ENCODE data around the gene S1PR2.
"Not testable (repeated sequence)": the region's sequence is repeated elsewhere in the genome, so short reads cannot be mapped to it uniquely, and the experiment has no call there.

The S1PR2 gene

GRCh38 chr19:10222201-10222890 lies 8.8 kb downstream of the S1PR2 start:
- DNase-seq: no peak

DNA sequence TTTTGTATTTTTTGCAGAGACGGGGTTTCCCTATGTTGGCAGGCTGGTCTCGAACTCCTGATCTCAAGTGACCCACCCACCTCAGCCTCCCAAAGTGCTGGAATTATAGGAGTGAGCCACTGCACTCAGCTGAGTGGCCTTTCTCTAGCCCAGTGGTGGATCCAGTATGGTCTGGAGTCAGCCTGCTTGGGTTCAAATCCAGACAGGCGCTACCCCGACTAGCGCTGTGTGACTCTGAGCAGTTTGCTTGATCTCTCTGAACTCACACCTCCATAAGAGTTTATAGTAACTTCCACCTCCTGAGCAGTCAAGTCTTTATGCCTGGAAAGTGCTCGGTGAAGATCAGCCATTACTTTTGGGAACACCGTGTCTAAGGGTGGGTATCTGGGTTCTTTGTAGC lies 10.4 kb downstream of the S1PR2 start:
- no peak for DNase-seq

- DNase-seq: no peak
Observed at GRCh38 chr19:10219678-10220077, 11.5 kb downstream of the S1PR2 start.

- DNase-seq: no peak
Observed at GRCh38 chr19:10217085-10217484, 14.0 kb downstream of the S1PR2 start.

GRCh38 chr19:10214784-10215183 lies 16.3 kb downstream of the S1PR2 start:
- no peak for DNase-seq

- DNase-seq: no peak
Observed at GRCh38 chr19:10211691-10212090, 19.4 kb downstream of the S1PR2 start.

GRCh38 chr19:10211061-10211460 lies 20.1 kb downstream of the S1PR2 start:
- DNase-seq: no peak

DNA sequence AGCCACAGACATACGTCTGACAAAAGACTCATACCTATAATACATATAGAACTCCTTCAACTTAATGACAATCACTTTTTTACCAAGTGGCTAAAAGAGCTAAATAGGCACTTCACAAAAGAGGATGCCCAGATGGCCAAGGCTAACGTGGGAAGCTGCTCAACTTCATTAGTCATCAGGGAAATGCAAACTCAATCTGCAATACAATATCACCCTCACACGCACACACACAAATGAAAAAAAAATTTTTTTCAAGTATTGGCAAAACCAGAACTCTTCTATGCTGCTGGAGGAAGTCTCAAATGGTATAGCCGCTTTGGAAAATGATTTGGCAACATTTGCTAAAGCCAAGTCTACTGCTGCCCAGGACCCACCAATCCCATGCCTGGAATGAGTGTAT lies 21.8 kb downstream of the S1PR2 start:
- DNase-seq: no peak

DNA sequence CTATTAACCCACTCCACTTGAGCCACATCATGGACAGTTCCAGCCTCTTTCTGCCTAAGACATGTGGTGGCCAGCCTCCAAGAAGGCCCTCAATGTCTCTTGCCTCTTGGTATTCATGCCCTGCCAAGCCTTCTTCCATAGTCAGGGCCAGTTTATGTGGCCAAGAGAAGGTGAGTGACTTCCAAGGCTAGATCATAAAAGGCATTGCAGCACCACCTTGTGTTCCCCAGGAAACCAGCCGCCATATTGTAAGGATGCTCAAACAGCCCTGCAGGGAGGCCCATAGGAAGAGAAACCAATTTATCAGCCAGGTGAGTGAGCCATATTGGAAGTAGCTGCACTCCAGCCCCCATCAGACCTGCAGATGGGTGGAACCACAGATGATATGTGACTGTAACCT lies 24.1 kb downstream of the S1PR2 start:
- DNase-seq: no peak

GRCh38 chr19:10206226-10206885 lies 24.8 kb downstream of the S1PR2 start:
- DNase-seq: no peak

DNA sequence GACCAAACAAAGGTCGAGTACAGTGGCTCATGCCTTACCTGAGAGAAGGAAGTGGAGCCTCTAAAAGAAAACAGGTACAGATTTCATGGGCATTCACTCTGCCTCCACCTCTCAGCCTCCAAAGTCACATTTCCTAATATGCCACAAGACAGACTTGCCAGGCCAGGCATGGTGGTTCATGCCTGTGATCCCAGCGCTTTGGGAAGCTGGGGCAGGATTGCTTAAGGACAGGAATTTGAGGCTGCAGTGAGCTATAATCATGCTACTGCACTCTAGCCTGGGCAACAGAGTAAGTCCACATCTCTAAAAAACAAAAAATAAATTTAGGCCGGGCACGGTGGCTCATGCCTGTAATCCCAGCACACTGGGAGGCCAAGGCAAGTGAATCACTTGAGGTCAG lies 25.5 kb downstream of the S1PR2 start:
- no peak for DNase-seq

GRCh38 chr19:10203686-10204085 lies 27.4 kb downstream of the S1PR2 start:
- no peak for DNase-seq

DNA sequence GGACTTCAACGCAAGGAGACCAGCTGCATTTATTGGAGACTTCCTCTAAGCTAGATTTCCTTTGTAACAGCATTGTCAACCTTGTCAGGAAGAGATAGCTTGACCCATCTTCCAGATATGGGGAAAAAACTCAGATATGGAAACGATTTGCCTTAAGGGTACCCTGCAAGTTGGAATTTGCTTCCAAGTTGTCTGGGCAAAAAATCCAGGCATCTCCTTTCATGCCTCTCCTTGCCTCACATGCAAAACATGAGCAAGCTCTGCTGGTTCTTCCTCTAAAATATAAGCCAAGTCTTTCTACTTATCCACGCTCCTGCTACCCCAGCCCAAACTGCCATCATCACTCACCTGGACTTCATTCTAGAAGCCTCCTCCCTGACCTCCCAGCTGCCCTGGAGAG lies 30.0 kb downstream of the S1PR2 start:
- no peak for DNase-seq

GRCh38 chr19:10200101-10200500 lies 31.0 kb downstream of the S1PR2 start:
- not testable (repeated sequence) for DNase-seq

- not testable (repeated sequence) for DNase-seq
Observed at GRCh38 chr19:10198889-10199644, 32.1 kb downstream of the S1PR2 start.

DNA sequence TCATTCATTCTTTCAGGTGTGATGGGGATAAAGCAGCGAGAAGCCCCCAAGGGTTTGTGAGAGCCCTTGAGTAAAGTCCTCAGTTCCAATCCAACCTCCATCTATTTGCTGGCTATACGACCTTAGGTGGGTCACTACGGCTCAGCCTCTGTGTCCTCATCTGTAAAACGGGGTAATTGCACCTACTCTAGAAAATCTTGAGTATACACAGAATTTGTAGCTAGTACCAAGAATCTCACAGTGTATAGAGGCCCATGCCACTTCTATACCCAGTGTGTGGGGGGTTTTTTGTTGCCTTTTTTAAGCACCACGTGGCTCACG lies 36.0 kb downstream of the S1PR2 start:
- DNase-seq: no peak

- peak; percentile 87 for DNase-seq
Observed at GRCh38 chr19:10194500-10195198, 36.5 kb downstream of the S1PR2 start, which contains the start of gene DNMT1. Gene DNMT1 (minus strand): TSS chr19:10194953. CDS start chr19:10194899, 54 bp downstream.

- DNase-seq: no peak
Observed at GRCh38 chr19:10193790-10194499, 37.2 kb downstream of the S1PR2 start.

DNA sequence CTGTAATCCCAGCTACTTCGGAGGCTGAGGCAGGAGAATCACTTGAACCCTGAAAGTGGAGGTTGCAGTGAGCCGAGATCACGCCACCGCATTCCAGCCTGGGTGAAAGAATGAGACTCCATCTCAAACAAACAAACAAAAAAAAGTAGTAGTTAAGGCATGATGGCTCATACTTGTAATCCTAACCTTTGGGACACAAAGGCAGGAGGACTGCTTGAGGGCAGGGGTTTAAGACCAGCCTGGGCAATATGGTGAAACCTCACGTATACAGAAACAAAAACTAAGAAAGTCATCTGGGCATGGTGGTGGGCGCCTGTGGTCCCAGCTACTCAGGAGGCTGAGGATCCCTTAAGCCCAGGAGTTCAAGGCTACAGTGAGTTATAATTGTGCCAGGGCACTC lies 38.2 kb downstream of the S1PR2 start:
- no peak for DNase-seq

DNA sequence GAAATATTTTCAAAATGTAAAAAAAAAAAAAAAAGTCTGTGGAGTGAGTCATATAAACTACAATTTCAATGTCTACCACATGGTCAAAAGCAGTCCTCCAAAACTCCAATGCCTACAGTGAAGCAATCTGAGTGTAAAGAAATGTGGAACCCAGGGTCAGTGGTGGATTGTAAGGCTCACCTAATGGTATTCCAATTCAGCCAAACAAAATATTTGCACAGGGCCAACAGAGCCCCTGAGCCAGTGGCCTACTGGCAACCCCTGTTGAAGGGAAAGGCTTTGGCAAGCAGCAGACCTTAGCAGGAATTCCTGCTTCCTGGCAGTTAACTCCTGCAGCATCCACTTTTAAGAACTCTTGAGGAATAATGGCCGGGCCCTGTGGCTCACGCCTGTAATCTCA lies 39.8 kb downstream of the S1PR2 start:
- DNase-seq: no peak

- no peak for DNase-seq
Observed at GRCh38 chr19:10190026-10190425, 41.1 kb downstream of the S1PR2 start.

DNA sequence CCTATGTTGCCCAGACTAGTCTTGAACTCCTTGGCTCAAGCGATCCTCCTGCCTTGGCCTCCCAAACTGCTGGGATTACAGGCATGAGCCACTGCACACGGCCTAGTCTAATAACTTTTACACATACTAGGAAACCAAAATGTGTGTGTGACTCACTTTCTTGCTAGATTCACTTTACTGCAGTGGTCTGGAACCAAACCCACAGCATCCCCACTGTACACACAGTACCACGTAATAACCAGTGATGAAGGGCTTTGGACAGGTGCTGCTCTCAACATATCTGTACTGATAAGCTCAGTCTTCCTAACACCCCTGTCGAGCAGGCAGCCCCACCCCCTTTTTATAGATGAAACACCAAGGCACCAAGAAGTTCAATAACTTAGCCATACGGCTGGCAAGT lies 41.5 kb downstream of the S1PR2 start:
- no peak for DNase-seq

DNA sequence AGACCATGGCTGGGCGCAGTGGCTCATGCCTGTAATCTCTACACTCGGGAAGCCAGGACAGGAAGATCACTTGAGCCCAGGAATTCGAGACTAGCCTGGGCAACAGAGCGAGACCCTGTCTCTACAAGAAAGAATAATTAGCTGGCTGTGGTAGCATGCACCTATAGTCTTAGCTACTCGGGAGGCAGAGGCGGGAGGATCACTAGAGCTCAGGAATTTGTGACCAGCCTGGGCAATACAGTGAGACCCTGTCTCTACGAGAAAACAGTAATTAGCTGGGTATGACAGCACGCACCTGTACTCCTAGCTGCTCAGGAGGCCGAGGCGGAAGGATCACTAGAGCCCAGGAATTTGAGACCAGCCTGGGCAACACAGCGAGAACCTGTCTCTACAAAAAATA lies 43.8 kb downstream of the S1PR2 start:
- DNase-seq: no peak
